ENCODE measurements around the gene TCP11L1.
"Not testable (repeated sequence)": the region's sequence is repeated elsewhere in the genome, so short reads cannot be mapped to it uniquely, and the experiment has no call there.

The TCP11L1 gene

GRCh38 chr11:33083918-33084317 is 44.5 kb downstream of the TCP11L1 start:
- no peaks in the 10 kb centered on the region for H3K9me3 ChIP-seq (ENCODE audit: control insufficient read depth, low read depth, low read length)
- H3K9ac ChIP-seq (ENCODE audit: low read length), result no peak overlapping the region
- no peaks in the 10 kb centered on the region for H3K27me3 ChIP-seq (ENCODE audit: control insufficient read depth, insufficient read depth, low read length)
- no peak overlapping the region for H3K27ac ChIP-seq (ENCODE audit: low read length)
- H3K4me1 ChIP-seq (ENCODE audit: control insufficient read depth, low read depth, low read length), result no peaks in the 10 kb centered on the region
- H3K4me3 ChIP-seq (ENCODE audit: low read length), result no peak overlapping the region
- peaks cover 23% of the 10 kb centered on the region for H3K36me3 ChIP-seq (ENCODE audit: control insufficient read depth, low read depth, low read length)

GRCh38 chr11:33086017-33086416 is 46.6 kb downstream of the TCP11L1 start:
- Histone ChIP-seq H3K4me1 (ENCODE audit: control insufficient read depth, low read depth, low read length) (no peaks in the 10 kb centered on the region), H3K9me3 (ENCODE audit: control insufficient read depth, low read depth, low read length) (no peaks in the 10 kb centered on the region), H3K27ac (ENCODE audit: low read length) (no peak overlapping the region), H3K27me3 (ENCODE audit: control insufficient read depth, insufficient read depth, low read length) (no peaks in the 10 kb centered on the region), H3K9ac (ENCODE audit: low read length) (no peak overlapping the region), H3K36me3 (ENCODE audit: control insufficient read depth, low read depth, low read length) (peaks cover 30% of the 10 kb centered on the region), H3K4me3 (ENCODE audit: low read length) (no peak overlapping the region)

GRCh38 chr11:33089776-33090175 is 50.4 kb downstream of the TCP11L1 start:
- Histone ChIP-seq H3K36me3 (ENCODE audit: control insufficient read depth, low read depth, low read length) (peaks cover 28% of the 10 kb centered on the region), H3K9me3 (ENCODE audit: control insufficient read depth, low read depth, low read length) (no peaks in the 10 kb centered on the region), H3K4me1 (ENCODE audit: control insufficient read depth, low read depth, low read length) (peaks cover 3% of the 10 kb centered on the region), H3K4me3 (ENCODE audit: low read length) (no peak overlapping the region), H3K27me3 (ENCODE audit: control insufficient read depth, insufficient read depth, low read length) (no peaks in the 10 kb centered on the region), H3K27ac (ENCODE audit: low read length) (no peak overlapping the region), H3K9ac (ENCODE audit: low read length) (no peak overlapping the region)

DNA sequence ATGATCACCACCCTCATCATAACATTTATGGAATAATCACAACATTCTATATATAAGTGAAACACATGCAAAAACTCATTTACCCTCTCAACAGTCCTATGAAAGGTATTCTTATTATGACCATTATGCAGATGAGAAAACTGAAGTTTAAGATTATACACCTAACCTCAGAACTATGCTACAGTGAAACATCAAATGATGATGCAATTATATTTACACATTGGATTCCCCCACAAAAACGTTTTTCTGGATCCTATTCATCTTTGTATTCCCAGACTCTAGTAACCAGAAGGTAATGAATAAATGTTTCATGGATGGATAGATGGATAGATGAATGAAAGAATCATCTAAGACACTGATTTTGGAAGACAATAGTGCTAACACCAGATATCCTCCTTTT is 54.8 kb downstream of the TCP11L1 start:
- Histone ChIP-seq H3K27ac (ENCODE audit: low read length) (no peak overlapping the region), H3K4me3 (ENCODE audit: low read length) (no peak overlapping the region), H3K36me3 (ENCODE audit: control insufficient read depth, low read depth, low read length) (peaks cover 35% of the 10 kb centered on the region), H3K4me1 (ENCODE audit: control insufficient read depth, low read depth, low read length) (peaks cover 3% of the 10 kb centered on the region), H3K9ac (ENCODE audit: low read length) (no peak overlapping the region), H3K9me3 (ENCODE audit: control insufficient read depth, low read depth, low read length) (no peaks in the 10 kb centered on the region), H3K27me3 (ENCODE audit: control insufficient read depth, insufficient read depth, low read length) (no peaks in the 10 kb centered on the region)

DNA sequence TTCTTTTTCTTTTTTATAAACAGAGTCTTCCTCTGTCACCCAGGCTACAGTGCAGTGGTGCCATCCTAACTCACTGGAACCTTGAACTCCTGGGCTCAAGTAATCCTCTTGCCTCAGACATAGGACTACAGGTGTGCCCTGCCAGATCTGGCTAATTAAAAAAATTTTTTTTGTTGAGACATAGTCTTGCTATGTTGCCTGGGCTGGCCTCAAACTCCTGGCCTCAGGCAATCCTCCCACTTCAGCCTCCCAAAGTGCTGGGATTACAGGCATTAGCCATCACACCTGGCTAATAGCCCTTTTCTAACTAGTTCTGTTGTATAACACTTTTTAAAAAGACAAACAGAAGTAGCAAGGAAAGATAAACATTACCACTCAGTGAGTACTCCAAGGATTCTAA is 64.5 kb downstream of the TCP11L1 start:
- Histone ChIP-seq H3K9ac (ENCODE audit: low read length) (no peak overlapping the region), H3K27me3 (ENCODE audit: control insufficient read depth, insufficient read depth, low read length) (no peaks in the 10 kb centered on the region), H3K4me3 (ENCODE audit: low read length) (no peak overlapping the region), H3K4me1 (ENCODE audit: control insufficient read depth, low read depth, low read length) (no peaks in the 10 kb centered on the region), H3K9me3 (ENCODE audit: control insufficient read depth, low read depth, low read length) (no peaks in the 10 kb centered on the region), H3K27ac (ENCODE audit: low read length) (no peak overlapping the region), H3K36me3 (ENCODE audit: control insufficient read depth, low read depth, low read length) (peaks cover 34% of the 10 kb centered on the region)

GRCh38 chr11:33109294-33109895 is 70.0 kb downstream of the TCP11L1 start:
- no peak overlapping the region for H3K4me3 ChIP-seq (ENCODE audit: low read length)
- H3K9ac ChIP-seq (ENCODE audit: low read length), result no peak overlapping the region
- no peaks in the 10 kb centered on the region for H3K4me1 ChIP-seq (ENCODE audit: control insufficient read depth, low read depth, low read length)
- no peaks in the 10 kb centered on the region for H3K27me3 ChIP-seq (ENCODE audit: control insufficient read depth, insufficient read depth, low read length)
- H3K27ac ChIP-seq (ENCODE audit: low read length), result no peak overlapping the region
- H3K36me3 ChIP-seq (ENCODE audit: control insufficient read depth, low read depth, low read length), result peaks cover 11% of the 10 kb centered on the region
- no peaks in the 10 kb centered on the region for H3K9me3 ChIP-seq (ENCODE audit: control insufficient read depth, low read depth, low read length)

- H3K9ac ChIP-seq (ENCODE audit: low read length), result no peak overlapping the region
- no peaks in the 10 kb centered on the region for H3K27me3 ChIP-seq (ENCODE audit: control insufficient read depth, insufficient read depth, low read length)
- peaks cover 7% of the 10 kb centered on the region for H3K36me3 ChIP-seq (ENCODE audit: control insufficient read depth, low read depth, low read length)
- no peak overlapping the region for H3K27ac ChIP-seq (ENCODE audit: low read length)
- H3K4me3 ChIP-seq (ENCODE audit: low read length), result no peak overlapping the region
- no peaks in the 10 kb centered on the region for H3K9me3 ChIP-seq (ENCODE audit: control insufficient read depth, low read depth, low read length)
- H3K4me1 ChIP-seq (ENCODE audit: control insufficient read depth, low read depth, low read length), result no peaks in the 10 kb centered on the region
These were observed 70.7 kb downstream of the TCP11L1 start for GRCh38 chr11:33110083-33110482.

DNA sequence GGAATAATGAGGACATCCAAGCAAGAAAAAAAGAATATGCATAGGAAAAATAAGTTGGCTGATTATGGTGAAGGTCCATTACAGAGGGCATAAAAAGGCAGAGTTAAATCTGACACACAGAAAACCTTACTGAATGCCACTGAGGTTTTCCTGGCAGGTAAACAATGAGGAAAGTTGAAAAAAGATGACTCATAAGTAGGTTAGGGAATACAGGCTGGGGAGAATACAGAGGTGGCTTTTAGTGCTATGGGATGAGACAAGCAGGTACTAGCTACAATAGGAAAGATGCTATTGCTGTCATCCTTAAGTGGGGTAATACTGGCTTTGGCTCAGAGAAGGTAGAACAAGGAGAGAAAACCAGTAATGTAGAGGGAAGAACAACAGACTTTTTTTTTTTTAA is 77.2 kb downstream of the TCP11L1 start:
- no peaks in the 10 kb centered on the region for H3K36me3 ChIP-seq (ENCODE audit: control insufficient read depth, low read depth, low read length)
- H3K4me3 ChIP-seq (ENCODE audit: low read length), result no peak overlapping the region
- H3K9me3 ChIP-seq (ENCODE audit: control insufficient read depth, low read depth, low read length), result no peaks in the 10 kb centered on the region
- no peak overlapping the region for H3K9ac ChIP-seq (ENCODE audit: low read length)
- H3K27ac ChIP-seq (ENCODE audit: low read length), result no peak overlapping the region
- no peaks in the 10 kb centered on the region for H3K27me3 ChIP-seq (ENCODE audit: control insufficient read depth, insufficient read depth, low read length)
- peaks cover 3% of the 10 kb centered on the region for H3K4me1 ChIP-seq (ENCODE audit: control insufficient read depth, low read depth, low read length)

GRCh38 chr11:33122696-33123095 is 83.3 kb downstream of the TCP11L1 start:
- not testable (repeated sequence) for H3K9ac ChIP-seq (ENCODE audit: low read length); H3K27ac ChIP-seq (ENCODE audit: low read length); H3K27me3 ChIP-seq (ENCODE audit: control insufficient read depth, insufficient read depth, low read length); H3K4me3 ChIP-seq (ENCODE audit: low read length); H3K9me3 ChIP-seq (ENCODE audit: control insufficient read depth, low read depth, low read length); H3K36me3 ChIP-seq (ENCODE audit: control insufficient read depth, low read depth, low read length)
- peaks cover 22% of the 10 kb centered on the region for H3K4me1 ChIP-seq (ENCODE audit: control insufficient read depth, low read depth, low read length)

Data from iPS-18a (cell line).